Measurements from ENCODE around the gene USHBP1.
A peak's percentile ranks its signal among the peaks of the same experiment; 100 is the strongest.
"Not testable (repeated sequence)": the region's sequence is repeated elsewhere in the genome, so short reads cannot be mapped to it uniquely, and the experiment has no call there.

The USHBP1 gene

DNA sequence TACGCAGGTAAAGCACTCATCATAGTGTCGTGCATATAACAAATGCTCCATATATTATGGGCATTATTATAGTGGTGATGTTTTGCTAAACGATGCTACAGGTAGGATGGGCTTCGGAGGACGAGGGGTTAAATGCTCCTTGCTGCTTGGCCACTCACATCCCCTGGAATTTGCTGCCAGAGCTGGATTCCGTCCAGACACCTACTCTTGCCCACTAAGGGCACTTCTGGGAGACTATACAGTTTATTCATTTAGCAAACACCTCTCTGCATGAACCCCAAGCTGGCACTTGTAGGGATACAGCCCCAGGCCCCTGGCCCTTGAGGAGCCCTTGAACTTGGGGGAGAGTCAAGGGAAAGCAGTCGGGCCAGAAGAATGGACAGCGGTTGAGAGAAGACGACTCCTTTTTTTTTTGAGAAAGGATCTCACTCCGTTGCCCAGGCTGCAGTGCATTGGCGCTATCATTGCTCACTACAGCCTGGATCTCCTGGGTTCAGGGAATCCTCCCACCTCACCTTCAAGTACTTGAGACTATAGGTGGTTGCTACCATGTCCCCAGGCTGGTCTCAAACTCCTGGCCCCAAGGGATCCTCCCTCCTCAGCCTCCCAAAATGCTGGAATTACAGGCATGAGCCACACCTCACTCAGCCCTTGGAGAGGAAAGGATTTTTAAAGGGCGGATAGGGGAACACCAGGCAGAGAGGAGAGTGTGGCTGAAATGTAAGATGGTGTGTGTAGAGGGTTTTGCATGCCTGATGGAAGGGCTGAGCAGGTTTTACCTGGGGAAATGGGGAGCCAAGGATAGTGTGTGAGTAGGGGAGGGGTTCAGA is 40.1 kb upstream of the USHBP1 start:
- Histone ChIP-seq H3K27me3 (ENCODE audit: control insufficient read depth, insufficient read depth, low read length) (no peaks in the 10 kb centered on the region), H3K4me1 (ENCODE audit: control insufficient read depth, low read depth, low read length) (peaks cover 15% of the 10 kb centered on the region), H3K4me3 (ENCODE audit: low read length) (peak overlapping the region; percentile 47), H3K27ac (ENCODE audit: low read length) (no peak overlapping the region), H3K9ac (ENCODE audit: low read length) (no peak overlapping the region), H3K36me3 (ENCODE audit: control insufficient read depth, low read depth, low read length) (no peaks in the 10 kb centered on the region), H3K9me3 (ENCODE audit: control insufficient read depth, low read depth, low read length) (no peaks in the 10 kb centered on the region)

DNA sequence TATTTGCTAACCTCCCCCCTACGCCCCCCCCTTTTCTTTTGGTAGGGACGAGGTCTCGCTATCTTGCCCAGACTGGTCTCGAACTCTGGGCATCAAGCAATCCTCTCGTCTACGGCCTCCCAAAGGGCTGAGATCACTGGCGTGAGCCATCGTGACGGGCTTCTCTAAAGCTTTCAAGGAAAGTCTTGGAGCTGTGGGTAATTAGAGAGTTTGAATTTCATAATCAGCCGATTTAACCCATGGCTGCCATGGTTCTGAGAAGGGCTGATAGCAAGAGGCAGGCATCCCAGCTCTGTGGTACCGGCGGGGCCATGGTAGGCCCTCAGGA is 39.4 kb upstream of the USHBP1 start:
- no peaks in the 10 kb centered on the region for H3K9me3 ChIP-seq (ENCODE audit: control insufficient read depth, low read depth, low read length)
- no peak overlapping the region for H3K27ac ChIP-seq (ENCODE audit: low read length)
- peaks cover 15% of the 10 kb centered on the region for H3K4me1 ChIP-seq (ENCODE audit: control insufficient read depth, low read depth, low read length)
- H3K36me3 ChIP-seq (ENCODE audit: control insufficient read depth, low read depth, low read length) = no peaks in the 10 kb centered on the region
- no peak overlapping the region for H3K9ac ChIP-seq (ENCODE audit: low read length)
- no peak overlapping the region for H3K4me3 ChIP-seq (ENCODE audit: low read length)
- no peaks in the 10 kb centered on the region for H3K27me3 ChIP-seq (ENCODE audit: control insufficient read depth, insufficient read depth, low read length)

DNA sequence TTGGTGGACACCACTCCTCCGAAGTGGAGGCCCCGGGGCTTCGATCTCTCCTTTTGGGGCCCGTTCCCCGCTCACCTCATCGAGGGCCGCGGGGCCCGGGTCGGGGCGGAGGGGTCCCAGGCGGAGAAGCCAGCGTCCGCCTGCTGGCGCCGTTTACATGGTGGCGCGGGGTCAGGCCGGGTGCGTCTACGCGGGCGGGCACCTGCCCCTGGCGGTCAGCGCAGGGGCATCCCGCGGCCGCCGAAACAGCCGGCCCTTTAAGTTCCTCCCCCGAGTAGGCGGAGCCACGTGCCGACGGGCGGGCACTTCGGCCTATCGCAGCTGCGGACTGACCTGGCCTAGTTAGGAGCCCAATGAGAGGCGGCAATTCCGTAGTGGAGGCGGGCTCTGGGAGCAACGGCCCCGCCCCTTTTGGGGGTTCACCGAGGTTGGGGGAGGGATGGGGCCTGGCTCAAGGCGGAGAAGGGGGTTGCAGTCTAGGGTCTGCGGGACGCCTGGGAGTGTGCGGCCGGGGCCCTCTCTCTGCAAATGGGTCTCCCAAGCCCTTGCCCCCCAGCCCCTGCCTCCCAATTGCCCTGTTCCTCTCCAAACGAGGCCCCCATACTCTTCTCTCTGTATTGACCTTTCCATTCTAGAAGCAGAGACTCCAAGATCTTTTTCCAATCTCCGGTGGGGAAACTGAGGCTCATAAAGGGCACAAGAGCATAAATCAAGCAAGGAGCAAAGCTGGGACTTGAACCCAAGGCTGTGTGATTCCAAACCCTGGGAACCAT is 38.8 kb upstream of the USHBP1 start, which contains the start of gene ABHD8:
ABHD8 (minus strand) TSS at position 259 of the 773 bp plus-strand sequence. CDS start 1,809 bp downstream, outside the sequence.
- peak within 1 kb of the TSS; percentile 37 for H3K9ac ChIP-seq (ENCODE audit: low read length)
- H3K27ac ChIP-seq (ENCODE audit: low read length) = no peak within 1 kb of the TSS
- no peaks in the 10 kb centered on the region for H3K9me3 ChIP-seq (ENCODE audit: control insufficient read depth, low read depth, low read length)

DNA sequence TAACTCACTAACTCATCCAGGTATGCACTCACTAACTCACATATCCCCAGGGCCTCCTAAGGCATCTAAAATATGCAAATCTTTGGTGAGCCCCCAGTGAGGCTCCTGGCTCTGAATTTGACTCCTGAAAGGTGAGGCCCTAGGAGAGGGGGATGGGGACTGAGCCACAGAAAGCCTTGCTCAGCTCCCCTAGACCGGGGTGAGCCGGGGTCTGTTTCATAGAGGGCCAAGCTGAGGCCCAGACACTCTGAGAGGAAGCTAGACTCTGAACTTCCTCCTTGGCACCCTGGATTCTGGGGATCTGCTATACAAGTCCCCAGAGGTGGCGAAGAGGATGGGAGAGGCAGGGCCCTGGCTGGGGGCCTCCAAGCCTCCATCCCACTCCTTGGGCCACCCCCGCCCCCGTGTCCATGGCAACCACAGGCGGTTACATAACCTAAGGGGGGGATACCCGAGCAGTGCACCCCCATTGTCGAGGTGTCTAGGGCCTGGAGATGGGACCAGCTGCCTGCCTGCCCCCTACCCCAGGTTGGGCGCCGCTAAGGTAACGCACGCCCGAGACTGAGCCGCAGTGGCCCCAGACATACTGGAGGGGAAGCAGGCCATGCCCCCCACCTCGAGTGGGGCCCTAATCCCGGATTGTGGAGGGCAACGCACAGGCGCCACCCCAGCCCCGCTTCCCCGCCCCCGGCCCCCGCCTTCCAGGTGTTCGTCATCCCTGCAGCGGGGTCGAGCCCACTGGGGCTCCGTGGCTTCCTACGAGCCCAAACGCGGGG is 38.0 kb upstream of the USHBP1 start:
- peaks cover 15% of the 10 kb centered on the region for H3K4me1 ChIP-seq (ENCODE audit: control insufficient read depth, low read depth, low read length)
- H3K36me3 ChIP-seq (ENCODE audit: control insufficient read depth, low read depth, low read length) = no peaks in the 10 kb centered on the region
- no peaks in the 10 kb centered on the region for H3K9me3 ChIP-seq (ENCODE audit: control insufficient read depth, low read depth, low read length)
- no peaks in the 10 kb centered on the region for H3K27me3 ChIP-seq (ENCODE audit: control insufficient read depth, insufficient read depth, low read length)
- H3K9ac ChIP-seq (ENCODE audit: low read length) = peak overlapping the region; percentile 37
- no peak overlapping the region for H3K27ac ChIP-seq (ENCODE audit: low read length)
- peak overlapping the region; percentile 58 for H3K4me3 ChIP-seq (ENCODE audit: low read length)

More for the DNA sequence above, 38.8 kb upstream of the USHBP1 start, which contains the start of gene ABHD8:
- Histone ChIP-seq H3K36me3 (ENCODE audit: control insufficient read depth, low read depth, low read length) (no peaks in the 10 kb centered on the region), H3K27me3 (ENCODE audit: control insufficient read depth, insufficient read depth, low read length) (no peaks in the 10 kb centered on the region), H3K4me1 (ENCODE audit: control insufficient read depth, low read depth, low read length) (peaks cover 15% of the 10 kb centered on the region), H3K4me3 (ENCODE audit: low read length) (peak within 1 kb of the TSS; percentile 58)

DNA sequence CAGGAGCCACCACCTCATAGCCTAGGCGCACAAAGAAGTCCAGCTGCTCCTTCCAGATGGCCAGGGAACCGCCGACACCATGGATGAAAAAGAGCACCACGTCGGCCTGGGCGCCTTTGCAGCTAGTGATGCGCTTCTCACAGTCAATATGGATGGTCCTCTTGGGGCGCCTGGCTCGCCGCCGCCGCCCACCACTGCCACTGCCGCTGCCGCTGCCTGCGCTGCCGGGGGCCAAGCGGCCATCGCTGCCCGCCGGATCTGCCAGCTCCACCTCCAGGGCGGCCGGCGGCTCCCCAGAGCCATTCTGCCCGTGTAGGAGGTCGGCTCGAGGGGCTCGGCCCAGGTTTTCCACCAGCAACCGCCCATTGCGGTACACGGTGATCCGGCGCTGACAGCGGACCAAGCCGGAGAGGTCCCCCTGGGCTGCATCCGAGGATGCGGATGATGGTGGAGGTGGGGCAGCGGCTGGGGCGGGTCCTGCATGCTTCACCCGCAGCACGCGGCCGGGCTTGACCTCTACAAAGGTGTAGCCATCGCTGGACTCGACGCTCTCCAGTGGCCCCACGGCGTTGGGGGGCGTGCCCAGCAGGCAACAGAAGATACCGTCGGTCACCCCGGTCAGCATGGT is 36.6 kb upstream of the USHBP1 start:
- Histone ChIP-seq H3K27me3 (ENCODE audit: control insufficient read depth, insufficient read depth, low read length) (no peaks in the 10 kb centered on the region), H3K4me1 (ENCODE audit: control insufficient read depth, low read depth, low read length) (peaks cover 15% of the 10 kb centered on the region), H3K36me3 (ENCODE audit: control insufficient read depth, low read depth, low read length) (no peaks in the 10 kb centered on the region)

DNA sequence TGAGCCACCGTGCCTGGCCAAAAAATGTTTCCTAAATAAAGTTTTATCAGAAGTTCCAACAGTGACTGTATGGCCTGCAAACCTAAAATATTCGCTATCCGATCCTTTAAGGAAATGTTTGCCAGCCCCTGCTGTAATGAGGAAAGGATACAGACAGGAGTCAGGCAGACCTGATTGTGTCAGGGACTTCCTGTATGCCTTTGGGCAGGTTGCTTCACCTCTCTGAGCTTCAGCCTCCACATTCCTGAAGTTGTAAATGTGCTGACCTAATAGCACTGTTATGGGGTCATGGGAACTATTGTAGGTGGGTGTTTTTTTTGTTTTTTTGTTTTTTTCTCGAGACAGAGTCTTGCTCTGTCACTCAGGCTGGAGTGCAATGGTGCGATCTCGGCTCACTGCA is 32.4 kb upstream of the USHBP1 start:
- Histone ChIP-seq H3K9me3 (ENCODE audit: control insufficient read depth, low read depth, low read length) (no peaks in the 10 kb centered on the region), H3K27ac (ENCODE audit: low read length) (no peak overlapping the region), H3K27me3 (ENCODE audit: control insufficient read depth, insufficient read depth, low read length) (no peaks in the 10 kb centered on the region), H3K4me1 (ENCODE audit: control insufficient read depth, low read depth, low read length) (peaks cover 4% of the 10 kb centered on the region), H3K36me3 (ENCODE audit: control insufficient read depth, low read depth, low read length) (no peaks in the 10 kb centered on the region), H3K4me3 (ENCODE audit: low read length) (no peak overlapping the region), H3K9ac (ENCODE audit: low read length) (no peak overlapping the region)

More for the DNA sequence above, 36.6 kb upstream of the USHBP1 start:
- H3K4me3 ChIP-seq (ENCODE audit: low read length) = no peak overlapping the region
- no peaks in the 10 kb centered on the region for H3K9me3 ChIP-seq (ENCODE audit: control insufficient read depth, low read depth, low read length)
- no peak overlapping the region for H3K9ac ChIP-seq (ENCODE audit: low read length)
- no peak overlapping the region for H3K27ac ChIP-seq (ENCODE audit: low read length)

DNA sequence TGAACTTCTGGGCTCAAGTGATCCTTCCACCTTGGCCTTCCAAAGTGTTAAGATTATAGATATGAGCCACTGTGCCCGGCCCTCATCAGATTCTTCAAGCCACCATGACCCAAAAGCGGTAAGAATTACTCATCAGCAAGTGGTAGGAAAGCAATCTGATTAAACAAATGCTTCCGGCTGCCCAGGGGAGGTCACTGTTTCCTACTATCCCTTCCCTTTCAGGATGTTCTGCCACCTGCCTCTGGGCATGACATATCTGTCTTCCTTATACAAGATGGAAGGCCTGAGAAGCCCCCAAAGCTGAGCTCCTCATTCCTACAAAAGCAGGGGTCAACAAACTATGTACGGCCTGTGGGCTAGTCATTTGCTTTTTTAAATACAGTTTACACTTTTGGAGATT is 31.7 kb upstream of the USHBP1 start:
- Histone ChIP-seq H3K9ac (ENCODE audit: low read length) (no peak overlapping the region), H3K36me3 (ENCODE audit: control insufficient read depth, low read depth, low read length) (no peaks in the 10 kb centered on the region), H3K27ac (ENCODE audit: low read length) (no peak overlapping the region), H3K4me1 (ENCODE audit: control insufficient read depth, low read depth, low read length) (peaks cover 3% of the 10 kb centered on the region), H3K4me3 (ENCODE audit: low read length) (no peak overlapping the region), H3K27me3 (ENCODE audit: control insufficient read depth, insufficient read depth, low read length) (no peaks in the 10 kb centered on the region), H3K9me3 (ENCODE audit: control insufficient read depth, low read depth, low read length) (no peaks in the 10 kb centered on the region)

DNA sequence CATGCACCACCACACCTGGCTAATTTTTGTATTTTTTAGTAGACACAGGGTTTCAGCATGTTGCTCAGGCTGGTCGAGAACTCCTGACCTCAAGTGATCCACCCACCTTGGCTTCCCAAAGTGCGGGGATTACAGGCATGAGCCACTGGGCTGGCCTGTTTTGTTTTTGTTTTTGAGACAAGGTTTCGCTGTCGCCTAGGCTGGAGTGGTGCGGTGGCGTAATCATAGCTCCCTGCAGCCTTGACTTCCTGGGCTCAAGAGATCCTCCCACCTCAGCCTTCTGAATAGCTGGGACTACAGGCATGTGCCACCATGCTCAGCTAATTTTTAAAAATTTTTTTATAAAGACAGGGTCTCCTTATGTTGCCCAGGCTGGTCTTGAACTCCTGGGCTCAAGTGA is 31.0 kb upstream of the USHBP1 start:
- not testable (repeated sequence) for H3K4me3 ChIP-seq (ENCODE audit: low read length); H3K4me1 ChIP-seq (ENCODE audit: control insufficient read depth, low read depth, low read length); H3K9ac ChIP-seq (ENCODE audit: low read length); H3K36me3 ChIP-seq (ENCODE audit: control insufficient read depth, low read depth, low read length); H3K27ac ChIP-seq (ENCODE audit: low read length); H3K9me3 ChIP-seq (ENCODE audit: control insufficient read depth, low read depth, low read length); H3K27me3 ChIP-seq (ENCODE audit: control insufficient read depth, insufficient read depth, low read length)

DNA sequence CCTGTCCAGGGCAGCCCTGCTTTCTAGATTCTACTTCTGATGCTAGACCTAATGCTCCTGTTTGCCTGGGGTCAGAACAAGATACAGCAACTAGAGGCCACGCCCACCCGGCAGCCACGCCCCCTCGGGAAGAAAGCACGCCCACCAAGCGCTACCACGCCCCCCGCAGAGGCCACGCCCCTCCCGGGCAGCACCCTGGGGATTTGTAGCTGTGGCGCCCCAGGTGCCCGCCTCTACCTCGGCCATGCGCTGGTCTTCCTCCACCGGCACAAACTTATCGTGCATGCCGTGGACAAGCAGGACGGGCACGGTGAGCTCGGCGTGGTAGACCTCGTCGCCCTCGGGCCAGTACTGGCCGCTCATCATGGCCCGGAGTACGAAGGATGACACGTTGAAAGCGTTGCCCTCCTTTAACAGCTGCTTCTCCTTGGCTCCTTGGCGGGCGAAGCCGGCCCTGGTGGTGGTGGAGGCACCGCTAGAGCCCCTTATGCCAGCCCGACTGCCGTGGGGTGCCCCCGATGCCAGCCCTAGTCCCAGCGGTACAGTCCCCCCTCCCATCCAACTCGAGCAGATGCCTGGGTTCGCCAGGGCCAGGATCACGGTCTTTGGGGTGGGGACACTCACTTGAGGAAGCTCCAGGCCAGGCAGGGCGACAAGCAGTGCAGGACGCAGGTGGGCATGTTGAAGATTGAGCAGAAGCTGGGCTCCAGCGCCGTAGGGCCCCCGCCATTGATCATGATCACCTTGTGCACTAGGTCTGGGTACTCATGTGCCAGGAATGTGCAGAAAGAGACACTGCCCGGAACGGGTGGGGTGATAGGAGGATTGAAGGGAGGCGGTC is 29.7 kb upstream of the USHBP1 start:
- Histone ChIP-seq H3K27ac (ENCODE audit: low read length) (no peak overlapping the region), H3K27me3 (ENCODE audit: control insufficient read depth, insufficient read depth, low read length) (no peaks in the 10 kb centered on the region), H3K9ac (ENCODE audit: low read length) (no peak overlapping the region), H3K4me3 (ENCODE audit: low read length) (no peak overlapping the region), H3K36me3 (ENCODE audit: control insufficient read depth, low read depth, low read length) (no peaks in the 10 kb centered on the region), H3K4me1 (ENCODE audit: control insufficient read depth, low read depth, low read length) (peaks cover 3% of the 10 kb centered on the region), H3K9me3 (ENCODE audit: control insufficient read depth, low read depth, low read length) (no peaks in the 10 kb centered on the region)

DNA sequence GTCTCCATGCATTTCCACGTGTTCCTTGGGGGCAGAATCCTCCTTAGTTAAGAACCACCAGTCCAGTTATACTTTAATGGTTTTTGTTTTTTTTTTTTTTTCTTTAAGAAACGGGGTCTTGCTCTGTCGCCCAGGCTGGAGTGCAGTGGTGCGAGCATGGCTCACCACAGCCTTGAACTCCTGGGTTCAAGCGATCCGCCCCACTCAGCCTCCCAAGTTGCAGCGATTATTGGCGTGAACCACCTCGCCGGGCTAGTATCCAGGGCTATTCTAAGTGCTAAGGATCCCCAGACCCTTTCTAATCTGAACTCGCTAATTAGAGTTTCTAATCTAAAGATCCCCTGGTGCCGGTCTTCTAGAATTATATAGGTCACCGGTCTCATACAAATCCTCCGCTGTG is 29.1 kb upstream of the USHBP1 start:
- no peak overlapping the region for H3K27ac ChIP-seq (ENCODE audit: low read length)
- H3K9me3 ChIP-seq (ENCODE audit: control insufficient read depth, low read depth, low read length) = no peaks in the 10 kb centered on the region
- no peak overlapping the region for H3K4me3 ChIP-seq (ENCODE audit: low read length)
- H3K36me3 ChIP-seq (ENCODE audit: control insufficient read depth, low read depth, low read length) = no peaks in the 10 kb centered on the region
- H3K27me3 ChIP-seq (ENCODE audit: control insufficient read depth, insufficient read depth, low read length) = no peaks in the 10 kb centered on the region
- no peak overlapping the region for H3K9ac ChIP-seq (ENCODE audit: low read length)
- peaks cover 3% of the 10 kb centered on the region for H3K4me1 ChIP-seq (ENCODE audit: control insufficient read depth, low read depth, low read length)
